Activated CD8-positive, alpha-beta memory T cell treated with anti-CD3 and anti-CD28 coated beads for 4 hours (primary cell): Measurements from ENCODE around the gene KCNK3.

Source experiments
- DNase-seq, 2 donors: peaks; one replicate each; pipeline ENCODE4 v3.0.0-alpha.2; 2020; ENCODE audit warnings: low read depth in 2 of 2

Gene KCNK3

GRCh38 chr2:26778507-26778906, 86.0 kb downstream of the KCNK3 start:
- no peak for DNase-seq

DNA sequence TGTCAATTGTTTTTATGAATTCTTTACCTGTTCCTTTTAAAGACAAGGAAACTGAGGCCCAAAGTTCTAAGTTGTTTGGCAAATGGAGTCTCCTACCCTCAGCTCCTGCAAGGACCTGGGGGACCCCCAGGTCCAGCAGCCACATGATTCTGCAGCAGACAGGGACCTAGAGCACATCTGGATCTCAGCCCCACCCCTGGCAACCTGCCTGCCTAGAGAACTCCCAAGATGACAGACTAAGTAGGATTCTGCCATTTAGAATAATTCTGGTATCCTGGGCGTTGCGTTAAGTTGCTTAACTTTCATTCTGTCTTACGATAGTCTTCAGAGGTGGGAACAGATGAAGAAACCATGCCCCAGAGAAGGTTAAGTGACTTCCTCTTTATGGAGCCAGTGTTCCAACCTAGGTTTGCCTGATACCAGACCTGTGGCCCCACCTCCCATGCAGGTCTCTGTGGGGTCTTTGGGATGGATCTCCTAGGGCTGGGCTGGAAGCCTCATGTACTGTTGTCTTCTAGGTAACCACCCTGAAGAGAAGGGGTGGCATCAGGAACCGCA, 87.8 kb downstream of the KCNK3 start:
- DNase-seq = no peak
